HG02763 (cell line): ENCODE measurements around the gene ASXL1.
"Not testable (repeated sequence)": the region's sequence is repeated elsewhere in the genome, so short reads cannot be mapped to it uniquely, and the experiment has no call there.

Source experiments
- ATAC-seq: cut with Tn5 transposase; IDR thresholded peaks from one replicate; pipeline ENCODE4 v1.9.1; 2021; ENCODE audit warnings: mild to moderate bottlenecking, moderate library complexity; ENCODE audit not compliant: unreplicated experiment

ASXL1 gene

GRCh38 chr20:32359633-32360332, 1.7 kb downstream of the ASXL1 start:
- no peak for ATAC-seq

GRCh38 chr20:32360333-32360634, 2.2 kb downstream of the ASXL1 start:
- ATAC-seq = no peak

- no peak for ATAC-seq
Measured at GRCh38 chr20:32362901-32363364, 4.8 kb downstream of the ASXL1 start.

GRCh38 chr20:32363492-32363891, 5.4 kb downstream of the ASXL1 start:
- ATAC-seq = no peak

- ATAC-seq = no peak
Measured at GRCh38 chr20:32364554-32365208, 6.5 kb downstream of the ASXL1 start.

GRCh38 chr20:32365564-32365963, 7.4 kb downstream of the ASXL1 start:
- ATAC-seq = no peak

GRCh38 chr20:32366380-32366779, 8.2 kb downstream of the ASXL1 start:
- no peak for ATAC-seq

- ATAC-seq = no peak
Measured at GRCh38 chr20:32368323-32368722, 10.2 kb downstream of the ASXL1 start.

GRCh38 chr20:32368925-32369324, 10.8 kb downstream of the ASXL1 start:
- peak; percentile 46 for ATAC-seq

- ATAC-seq = no peak
Measured at GRCh38 chr20:32370897-32371296, 12.8 kb downstream of the ASXL1 start.

GRCh38 chr20:32378461-32378860, 20.3 kb downstream of the ASXL1 start:
- ATAC-seq = no peak

GRCh38 chr20:32380037-32380436, 21.9 kb downstream of the ASXL1 start:
- not testable (repeated sequence) for ATAC-seq

- no peak for ATAC-seq
Measured at GRCh38 chr20:32380745-32381144, 22.6 kb downstream of the ASXL1 start.

- no peak for ATAC-seq
Measured at GRCh38 chr20:32382102-32382950, 24.2 kb downstream of the ASXL1 start.

- not testable (repeated sequence) for ATAC-seq
Measured at GRCh38 chr20:32383441-32383840, 25.3 kb downstream of the ASXL1 start.

GRCh38 chr20:32385541-32385940, 27.4 kb downstream of the ASXL1 start:
- ATAC-seq = no peak

GRCh38 chr20:32386091-32386490, 28.0 kb downstream of the ASXL1 start:
- ATAC-seq = no peak

GRCh38 chr20:32387252-32387651, 29.1 kb downstream of the ASXL1 start:
- no peak for ATAC-seq

- ATAC-seq = no peak
Measured at GRCh38 chr20:32391003-32391402, 32.9 kb downstream of the ASXL1 start.

GRCh38 chr20:32395066-32395465, 36.9 kb downstream of the ASXL1 start:
- ATAC-seq = no peak

GRCh38 chr20:32396646-32397160, 38.6 kb downstream of the ASXL1 start:
- no peak for ATAC-seq
